HG02763 (cell line): ENCODE measurements around the gene CTIF.

Experiments used
- ATAC-seq: cut with Tn5 transposase; IDR thresholded peaks from one replicate; pipeline ENCODE4 v1.9.1; 2021; ENCODE audit warnings: mild to moderate bottlenecking, moderate library complexity; ENCODE audit not compliant: unreplicated experiment

Gene CTIF

DNA sequence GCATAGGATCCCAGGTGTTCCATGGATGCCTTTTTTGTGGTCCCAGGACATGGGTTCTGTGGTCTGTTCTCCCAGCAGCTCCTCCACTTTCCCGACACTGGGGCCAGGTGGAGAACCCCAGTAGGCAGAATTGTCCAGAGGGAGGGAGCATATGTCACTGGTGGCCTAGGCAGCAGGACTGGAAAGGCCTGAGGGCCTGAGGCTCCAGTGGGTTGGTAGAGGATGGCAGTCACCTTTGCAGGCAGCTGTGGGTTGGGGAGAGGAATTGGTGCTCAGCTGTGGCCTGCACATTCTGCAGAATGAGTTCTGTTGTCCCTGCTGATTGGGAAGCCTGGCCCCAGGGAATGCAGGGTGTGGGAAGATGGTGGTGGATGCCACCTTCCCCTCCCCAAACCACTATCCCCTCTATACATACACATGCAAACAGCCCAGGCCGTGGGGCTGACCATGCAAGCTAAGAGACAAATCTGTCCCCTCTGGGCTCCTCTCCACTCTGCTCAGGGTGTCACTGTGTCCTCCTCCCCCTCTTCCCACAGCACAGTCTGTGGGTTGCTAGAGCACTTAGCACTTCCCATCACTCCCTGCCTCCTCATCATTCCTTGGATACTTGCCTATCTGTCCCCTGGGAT, 11.4 kb downstream of the CTIF start:
- no peak for ATAC-seq

DNA sequence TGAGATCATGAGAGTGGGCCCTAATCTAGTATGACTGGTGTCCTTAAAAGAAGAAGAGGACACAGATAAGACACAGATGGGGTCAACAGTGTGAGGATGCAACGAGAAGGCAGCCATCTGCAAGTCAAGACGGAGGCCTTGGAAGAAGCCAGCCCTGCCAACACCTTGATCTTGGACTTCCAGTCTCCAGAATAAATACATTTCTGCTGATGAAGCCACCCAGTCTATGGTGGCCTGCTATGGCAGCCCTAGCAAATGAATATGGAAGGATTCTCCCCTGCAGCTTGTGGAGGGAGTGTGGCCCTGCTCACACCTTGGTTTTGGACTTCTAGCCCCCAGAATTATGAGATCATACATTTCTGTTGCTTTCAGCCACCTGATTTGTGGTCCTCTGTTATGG, 12.3 kb downstream of the CTIF start:
- ATAC-seq, result no peak

DNA sequence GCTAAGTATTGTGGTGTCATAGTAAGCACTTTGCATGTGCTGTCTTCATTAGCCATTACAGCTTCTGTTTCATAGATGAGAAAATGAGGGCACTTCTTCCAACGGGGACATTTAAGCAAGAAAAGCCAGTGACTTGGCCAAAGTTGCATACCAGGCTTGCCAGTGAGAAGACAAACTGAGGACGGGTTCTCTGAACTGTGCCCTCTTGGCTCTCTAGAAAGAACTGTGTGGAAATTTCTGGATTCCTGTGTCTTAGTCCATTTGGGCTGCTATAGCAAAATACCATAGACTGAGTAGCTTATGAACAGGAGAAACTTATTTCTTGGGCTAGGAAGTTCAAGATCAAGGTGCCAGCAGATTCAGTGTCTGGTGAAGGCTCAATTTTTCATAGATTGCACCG, 13.3 kb downstream of the CTIF start:
- ATAC-seq, result no peak

DNA sequence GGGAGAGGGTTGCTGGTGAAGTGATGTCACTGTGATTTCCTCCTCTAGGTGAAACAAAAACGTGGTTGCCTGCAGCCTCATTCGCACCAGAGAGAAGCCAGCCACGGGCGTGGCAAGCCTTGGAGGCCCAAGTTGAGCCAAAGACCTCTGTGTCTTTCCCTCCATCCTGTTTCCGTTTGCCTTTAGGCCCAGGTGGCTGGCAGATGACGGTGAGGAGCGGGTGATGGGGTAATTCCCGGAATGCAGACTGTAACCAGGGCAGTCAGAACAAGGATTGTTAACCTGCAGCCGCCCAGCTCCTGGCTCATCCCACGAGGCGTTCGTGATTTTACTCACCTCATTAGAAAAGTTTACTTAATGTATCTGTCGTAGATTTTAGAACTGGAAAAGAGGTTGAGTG, 14.4 kb downstream of the CTIF start:
- no peak for ATAC-seq

DNA sequence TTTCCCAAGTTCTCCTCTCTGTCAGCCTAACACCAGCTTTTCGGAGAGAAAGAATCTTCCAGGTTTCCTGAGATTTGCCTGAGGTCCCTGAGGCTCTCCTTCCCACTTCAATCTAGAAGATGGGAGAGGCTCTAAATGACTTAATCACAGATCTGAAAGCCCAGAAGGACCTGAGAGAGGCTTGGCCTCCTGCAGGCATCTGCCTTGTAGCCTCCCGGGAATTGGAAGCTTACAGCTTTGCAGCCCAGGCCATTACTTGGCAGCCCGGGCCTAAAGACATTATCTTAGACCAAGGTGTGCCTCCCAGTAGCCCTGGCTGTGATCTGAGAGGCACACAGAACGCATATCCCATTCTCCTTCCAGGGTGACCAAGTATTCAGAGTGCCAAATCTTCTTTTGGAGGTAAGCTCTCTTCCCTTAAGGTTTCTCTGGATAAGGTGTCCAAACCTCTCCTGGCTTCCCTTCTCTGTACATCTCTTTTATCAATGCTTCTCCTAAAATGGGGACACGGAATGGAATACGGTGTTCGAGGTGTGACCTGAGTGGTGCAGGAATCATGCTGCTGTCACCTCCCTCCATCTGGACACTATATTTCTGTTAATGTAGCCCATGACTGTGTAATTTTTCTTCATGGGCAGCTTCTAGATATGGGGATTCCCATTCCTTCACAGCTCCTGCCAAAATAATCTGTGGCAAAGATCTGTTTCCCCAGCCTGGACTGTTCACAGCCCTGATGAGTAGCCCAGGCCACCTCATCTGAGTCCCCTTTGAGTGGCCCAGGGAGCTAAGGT, 16.0 kb downstream of the CTIF start:
- ATAC-seq, result no peak

DNA sequence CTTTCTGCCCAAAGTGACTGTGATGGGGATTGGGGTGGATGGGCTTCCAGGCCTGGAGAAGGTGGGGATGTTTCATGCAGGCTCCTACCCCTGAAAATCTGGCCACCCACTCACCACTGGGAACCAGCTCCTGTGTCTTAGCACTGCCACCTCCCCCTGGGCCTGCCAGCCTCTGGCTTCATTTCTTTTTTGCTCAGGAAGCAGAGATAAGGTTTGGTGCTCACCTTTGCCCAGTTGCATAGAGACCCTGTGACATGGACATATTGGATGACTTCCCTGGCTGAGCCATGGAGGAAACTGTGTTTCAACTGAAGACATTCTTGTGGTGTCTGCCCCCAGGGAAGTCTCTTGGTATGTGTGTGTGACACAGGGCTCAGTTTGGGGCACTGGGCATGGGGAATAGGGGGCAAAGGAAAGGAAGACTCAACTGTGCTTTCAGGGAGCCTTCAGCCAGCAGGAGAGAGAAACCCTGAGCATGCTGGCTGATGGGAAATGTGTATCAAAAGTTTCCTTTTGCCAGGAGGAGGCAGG, 16.7 kb downstream of the CTIF start:
- no peak for ATAC-seq

DNA sequence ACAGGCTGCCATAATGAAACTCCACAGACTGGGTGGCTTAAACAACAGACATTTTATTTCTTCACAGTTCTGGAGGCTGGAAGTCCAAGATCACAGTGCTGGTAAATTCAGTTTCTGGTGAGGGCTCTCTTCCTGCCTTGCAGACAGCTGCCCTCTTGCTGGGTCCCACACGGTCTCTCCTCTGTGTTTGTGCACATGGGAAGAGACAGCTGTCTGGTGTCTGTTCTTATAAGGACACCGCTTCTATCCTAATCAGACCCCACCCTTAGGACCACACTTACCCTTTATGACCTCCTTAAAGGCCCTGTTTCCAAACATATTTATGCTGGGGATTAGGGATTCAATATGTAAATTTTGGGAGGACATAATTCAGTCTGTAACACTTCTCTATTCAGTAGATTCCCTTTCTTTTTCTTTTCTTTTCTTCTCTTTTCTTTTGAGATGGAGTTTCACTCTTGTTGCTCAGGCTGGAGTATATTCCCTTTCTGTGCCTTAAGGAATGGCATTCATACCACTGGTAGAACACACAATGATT, 18.9 kb downstream of the CTIF start:
- no peak for ATAC-seq

DNA sequence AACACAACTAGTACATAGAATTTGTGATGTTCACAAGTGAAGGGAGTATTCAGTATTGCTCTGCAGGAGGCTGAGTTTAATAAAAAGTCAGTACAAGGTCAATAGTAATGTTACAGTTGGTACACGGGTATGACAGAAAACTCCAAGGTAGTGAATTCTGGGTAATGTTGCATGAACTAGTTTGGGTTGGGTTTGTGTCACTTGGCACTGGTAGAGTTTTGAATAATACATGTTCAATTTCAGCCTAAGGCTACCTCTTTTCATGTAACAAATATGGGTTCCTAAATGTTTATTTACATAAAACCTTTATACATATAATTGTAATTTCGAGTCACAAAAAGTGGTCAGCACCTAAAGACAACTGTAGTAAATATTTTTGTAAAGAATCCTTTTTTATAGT, 19.4 kb downstream of the CTIF start:
- ATAC-seq, result no peak

DNA sequence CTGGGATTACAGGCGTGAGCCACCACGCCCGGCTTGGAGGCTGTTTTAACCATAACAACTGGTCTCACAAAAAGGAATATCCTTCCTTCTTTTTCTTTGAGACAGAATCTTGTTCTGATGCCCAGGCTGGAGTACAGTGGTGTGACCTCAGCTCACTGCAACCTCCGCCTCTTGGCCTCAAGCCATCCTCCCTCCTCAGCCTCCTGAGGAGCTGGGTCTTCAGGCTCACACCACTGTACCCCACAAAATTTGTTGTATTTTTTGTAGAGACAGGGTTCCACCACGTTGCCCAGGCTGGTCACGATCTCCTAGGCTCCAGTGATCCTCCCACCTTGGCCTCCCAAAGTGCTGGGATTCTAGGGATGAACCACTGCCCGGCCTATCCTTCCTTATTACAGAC, 21.7 kb downstream of the CTIF start:
- ATAC-seq, result no peak

DNA sequence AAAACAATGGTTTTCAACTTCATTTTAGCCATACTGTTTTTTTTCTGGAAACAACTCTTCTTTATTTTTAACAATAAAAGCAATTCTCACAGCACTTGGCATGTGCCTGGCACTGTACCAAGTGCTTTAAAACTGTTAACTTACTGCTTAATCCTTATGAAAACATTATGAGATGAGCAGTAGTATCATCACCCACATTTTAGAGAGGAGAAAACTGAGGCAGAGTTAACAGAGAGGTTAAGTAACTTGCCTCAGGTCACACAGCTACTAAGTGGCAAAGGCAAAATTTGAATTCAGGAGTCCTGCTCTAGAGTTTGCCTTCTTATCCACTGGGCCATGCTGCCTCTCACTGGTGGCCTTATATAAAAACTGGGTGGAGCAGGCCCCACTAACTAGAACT, 23.2 kb downstream of the CTIF start:
- no peak for ATAC-seq

DNA sequence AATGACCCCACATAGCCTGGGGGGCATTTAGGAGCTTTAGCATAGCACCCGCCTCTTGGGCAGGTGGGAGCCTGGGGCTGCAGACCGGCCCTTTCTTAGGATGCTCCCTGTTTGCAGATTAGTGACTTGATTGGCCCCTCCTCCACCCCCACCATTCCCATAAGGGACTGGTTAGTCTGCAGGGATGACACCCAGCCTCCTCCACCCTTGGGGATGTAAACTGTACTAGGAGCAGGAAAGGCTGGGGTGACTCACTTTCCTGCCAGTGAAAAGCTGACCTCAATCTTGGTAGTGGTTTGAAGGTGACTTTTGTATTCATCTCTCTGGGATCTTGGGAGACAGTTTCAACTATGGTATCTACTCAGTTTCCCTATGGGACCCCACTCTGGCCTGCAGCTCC, 24.2 kb downstream of the CTIF start:
- no peak for ATAC-seq

DNA sequence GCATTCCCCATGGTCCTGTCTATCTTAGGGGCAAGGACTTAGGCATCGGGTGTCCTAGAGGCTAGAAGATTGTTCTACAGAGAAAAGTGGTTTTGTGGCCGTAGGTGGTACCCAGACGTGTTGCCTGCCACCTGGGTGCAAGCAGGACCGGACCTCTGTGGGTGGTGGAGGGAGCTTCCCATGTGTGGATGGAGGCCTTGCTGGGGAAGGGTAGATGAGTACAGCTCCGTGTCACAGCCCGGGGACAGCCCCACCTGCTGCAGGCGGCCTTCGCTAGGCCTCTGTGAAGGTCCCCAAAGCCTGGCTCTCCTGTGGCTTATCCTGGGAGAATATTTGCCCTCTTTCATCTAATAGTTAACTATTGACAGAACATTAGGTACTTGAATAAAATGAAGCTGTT, 25.3 kb downstream of the CTIF start:
- ATAC-seq, result no peak

DNA sequence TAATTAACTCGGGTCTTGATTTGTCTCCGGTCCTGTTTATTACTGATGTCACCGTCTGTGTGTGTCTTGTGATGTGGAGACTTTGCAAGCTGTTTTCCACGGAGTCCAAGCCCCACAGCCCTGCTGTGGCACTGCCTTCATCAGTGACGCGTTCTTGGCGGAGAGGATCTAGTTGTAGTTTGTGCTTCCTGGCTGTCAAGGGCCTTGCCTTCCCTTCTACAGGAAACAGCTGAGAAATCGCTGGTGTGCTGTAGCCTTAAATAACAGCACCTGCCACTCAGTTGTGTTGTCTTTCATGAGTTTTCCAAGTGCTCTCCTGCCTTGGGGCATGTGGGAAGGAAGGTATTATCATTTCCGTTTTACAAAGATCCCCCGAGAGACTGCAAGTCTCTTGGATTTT, 26.3 kb downstream of the CTIF start:
- ATAC-seq, result no peak

DNA sequence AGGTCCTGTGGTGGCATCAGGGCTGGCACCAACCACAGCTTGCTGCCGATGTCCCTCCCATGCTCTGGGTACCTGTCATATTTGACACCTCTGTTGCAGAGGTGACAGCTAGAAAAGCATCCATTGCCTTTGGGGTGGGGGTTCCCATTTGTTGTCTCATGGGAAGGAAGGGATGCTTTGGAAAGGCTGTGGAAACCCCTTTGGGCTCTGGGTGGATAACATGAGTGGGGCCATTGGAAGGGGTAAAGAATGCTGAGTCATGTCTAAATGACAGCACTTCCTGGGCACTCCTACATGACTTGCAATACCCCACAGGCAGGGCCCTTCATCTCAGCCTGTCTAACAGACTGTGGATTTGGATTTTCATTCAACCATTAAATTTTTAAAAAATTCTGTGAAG, 27.8 kb downstream of the CTIF start:
- ATAC-seq, result no peak

DNA sequence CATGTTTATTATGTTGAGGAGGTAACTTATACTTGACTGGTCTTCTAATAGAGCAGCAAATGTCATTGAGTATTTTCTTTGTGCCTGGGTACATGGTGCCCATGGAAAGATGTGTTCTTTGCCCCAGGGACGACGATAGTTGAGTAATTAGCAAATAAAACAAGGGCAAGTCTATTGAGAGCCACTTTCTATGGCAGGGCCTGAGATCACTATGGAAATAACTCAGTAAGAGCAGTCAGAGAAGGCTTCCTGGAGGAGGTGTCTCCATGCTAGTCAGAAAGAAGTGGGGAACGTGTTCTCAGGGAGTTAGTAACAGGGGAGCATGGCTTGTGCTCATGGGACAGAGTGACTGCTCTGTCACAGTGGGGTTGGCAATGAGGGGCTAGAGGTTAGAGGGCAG, 28.6 kb downstream of the CTIF start:
- no peak for ATAC-seq

DNA sequence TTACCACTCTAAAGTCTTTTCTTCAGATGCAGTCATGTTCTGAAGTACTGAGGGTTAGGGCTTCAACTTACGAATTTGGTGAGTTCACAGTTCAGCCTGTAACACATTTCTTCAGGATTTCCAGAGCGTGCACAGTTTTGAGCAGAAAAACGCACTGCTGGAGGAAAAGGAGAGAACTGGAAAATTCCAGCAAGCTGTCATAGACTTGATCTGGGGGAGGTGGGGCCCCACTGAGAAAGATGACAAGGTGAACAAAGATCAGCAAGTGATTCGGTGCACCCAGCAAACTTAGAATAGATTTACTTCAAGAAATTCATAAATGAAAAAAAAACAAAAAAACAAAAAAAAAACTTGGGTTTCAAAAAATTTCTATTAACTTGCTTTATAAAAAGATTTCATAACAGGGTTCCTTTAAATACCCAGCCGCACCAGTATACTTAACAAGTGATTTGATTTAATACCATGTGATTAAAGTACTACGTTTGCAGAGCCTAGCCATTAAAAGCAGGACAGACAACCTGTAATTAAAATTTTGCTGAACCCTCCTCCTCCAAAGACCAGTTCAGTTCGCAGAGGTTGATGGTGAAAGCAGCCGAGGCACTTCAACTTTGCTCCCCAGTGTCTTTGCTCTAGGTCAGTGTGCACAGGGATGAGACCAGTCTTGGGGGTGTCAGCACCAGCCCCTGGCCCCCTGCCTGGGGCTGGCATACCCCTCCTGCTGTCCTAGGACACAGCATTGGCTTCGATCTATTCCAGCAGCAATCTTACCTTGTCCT, 30.5 kb downstream of the CTIF start:
- no peak for ATAC-seq

DNA sequence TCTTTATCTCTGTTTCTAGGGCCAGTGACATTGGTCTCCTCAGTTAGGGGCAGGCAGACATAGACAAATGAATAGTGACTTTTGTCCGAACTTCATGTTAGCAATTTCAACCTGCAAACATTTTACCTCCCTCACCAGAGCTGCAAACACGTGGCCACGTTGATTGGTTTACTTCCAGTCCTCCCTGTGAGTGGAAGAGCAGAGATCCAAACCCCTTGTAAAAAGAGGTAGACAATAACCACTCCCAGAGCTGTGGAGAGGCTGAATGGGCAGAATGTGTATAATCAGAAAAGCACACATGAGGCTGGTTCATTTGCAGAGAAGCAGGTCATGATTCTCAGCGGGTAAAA, 31.1 kb downstream of the CTIF start:
- no peak for ATAC-seq

DNA sequence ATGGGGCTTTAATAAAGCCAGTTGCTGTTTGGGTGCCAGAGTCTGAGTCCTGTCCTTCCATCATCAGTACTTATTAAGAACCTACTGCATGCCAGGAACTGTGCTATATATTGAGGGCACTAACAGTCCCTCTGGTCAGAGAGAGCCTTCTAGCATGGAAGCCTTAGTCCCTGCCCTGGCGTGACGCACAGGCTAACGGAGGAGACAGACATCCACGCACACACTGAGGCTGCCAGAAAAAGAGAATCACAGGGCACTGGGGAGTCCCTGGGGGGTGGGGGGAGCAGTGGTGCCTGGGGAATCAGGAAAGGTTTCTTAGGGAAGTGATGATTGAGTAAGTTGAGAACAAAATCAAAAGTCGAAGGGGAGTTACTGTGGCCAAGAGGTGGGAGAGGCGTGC, 31.5 kb downstream of the CTIF start:
- no peak for ATAC-seq

DNA sequence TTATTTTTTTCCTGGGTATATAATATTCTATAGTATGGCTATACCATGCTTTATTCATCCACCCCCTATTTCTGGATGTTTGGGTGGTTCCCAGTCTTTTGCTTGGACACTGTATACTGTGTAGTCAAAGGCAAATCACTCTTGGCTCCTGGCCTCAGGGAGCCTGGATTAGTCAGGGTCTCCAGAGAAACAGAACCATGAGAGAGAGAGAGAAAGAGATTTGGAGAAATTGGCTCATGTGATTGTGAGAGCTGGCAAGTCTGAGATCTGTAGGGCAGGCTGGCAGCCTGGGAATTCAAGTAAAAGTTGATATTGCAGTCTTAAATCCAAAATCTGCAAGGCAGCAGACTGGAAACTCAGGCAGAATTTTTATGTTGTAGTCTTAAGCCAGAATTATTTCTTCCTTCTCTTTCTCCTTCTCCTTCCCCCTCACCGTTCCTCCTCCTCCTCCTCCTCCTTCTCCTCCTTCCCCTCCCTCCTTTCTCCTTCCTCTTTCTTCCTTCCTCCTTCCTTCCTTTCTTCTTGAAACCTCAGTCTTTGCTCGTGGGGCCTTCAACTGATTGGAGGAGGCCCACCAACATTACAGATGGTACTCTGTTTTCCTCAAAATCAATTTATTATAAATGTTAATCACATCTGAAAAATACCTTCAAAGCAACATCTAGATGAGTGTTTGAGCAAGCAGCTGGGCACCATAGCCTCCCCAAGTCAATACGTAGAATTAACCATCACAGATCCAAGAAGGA, 33.0 kb downstream of the CTIF start:
- ATAC-seq, result no peak

DNA sequence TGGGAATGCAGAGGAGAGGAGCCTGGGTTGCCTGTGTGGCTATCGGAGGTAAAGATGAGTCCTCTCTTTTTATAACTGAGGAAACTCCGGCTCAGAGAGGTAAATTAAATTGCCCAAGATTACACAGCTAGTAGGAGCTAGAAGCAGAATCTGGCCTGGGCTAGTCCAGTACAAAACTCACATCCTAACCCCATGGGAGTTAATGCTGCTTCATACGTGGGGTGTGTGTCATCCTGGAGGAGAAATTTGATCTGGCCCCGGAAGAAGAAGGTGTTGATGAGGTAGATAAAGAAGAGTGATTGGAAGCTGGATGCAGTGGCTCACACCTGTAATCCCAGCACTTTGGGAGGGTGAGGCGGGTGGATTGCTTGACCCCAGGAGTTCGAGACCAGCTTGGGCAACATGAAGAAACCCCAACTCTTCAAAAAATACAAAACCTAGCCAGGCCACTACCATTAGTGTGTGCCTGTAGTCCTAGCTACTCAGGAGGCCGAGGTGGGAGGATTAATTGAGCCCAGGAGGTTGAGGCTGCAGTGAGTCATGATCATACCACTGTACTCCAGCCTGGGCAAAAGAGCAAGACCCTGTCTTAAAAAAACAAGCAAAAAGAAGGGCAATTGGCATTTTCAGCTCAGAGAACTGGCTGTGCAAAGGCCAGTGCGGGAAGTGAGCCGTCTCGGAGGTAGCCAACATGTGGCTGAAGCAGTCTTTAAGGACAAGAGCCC, 33.7 kb downstream of the CTIF start:
- ATAC-seq, result no peak
